C1 segment of cervical spinal cord (tissue), 14 donors: Measurements from ENCODE around the gene PRRG4.
"Not testable (repeated sequence)": the region's sequence is repeated elsewhere in the genome, so short reads cannot be mapped to it uniquely, and the experiment has no call there.

Experiments used
- DNase-seq, 14 donors: peaks; one replicate each; lab custom pipeline; 2025; lab: John Stamatoyannopoulos, UW

Gene PRRG4

DNA sequence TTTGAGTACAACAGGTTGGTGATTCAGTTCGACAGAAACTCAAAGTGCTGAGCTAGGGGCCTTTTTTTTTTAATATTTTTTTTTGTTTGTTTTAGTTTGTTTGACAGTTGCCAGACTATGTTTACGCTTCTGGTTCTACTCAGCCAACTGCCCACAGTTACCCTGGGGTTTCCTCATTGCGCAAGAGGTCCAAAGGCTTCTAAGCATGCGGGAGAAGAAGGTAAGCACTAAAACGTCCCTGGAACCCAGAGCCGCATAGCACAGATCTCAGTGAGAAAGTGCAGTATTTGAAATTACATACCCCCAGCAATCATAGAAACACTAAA is 649 bp downstream of the PRRG4 start:
- DNase-seq = no peak

DNA sequence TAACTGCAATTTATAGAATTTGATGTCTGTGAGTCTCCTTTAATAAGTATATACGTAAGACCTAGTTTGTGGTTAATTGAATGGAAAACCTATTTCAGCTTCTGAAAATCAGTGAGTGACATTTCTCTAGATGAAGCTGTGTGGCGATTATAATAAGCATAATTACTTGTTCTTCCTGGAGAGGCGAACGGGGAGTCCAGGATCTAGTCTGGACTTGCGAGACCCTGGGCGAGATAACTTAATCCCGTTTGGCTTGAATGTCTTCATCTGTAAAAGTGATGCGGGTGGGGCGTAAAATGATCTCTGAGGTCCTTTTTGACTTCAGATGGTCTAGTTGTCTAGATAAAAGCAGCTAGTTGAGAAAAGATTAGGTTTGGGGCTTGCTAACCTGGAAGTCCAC is 1.1 kb downstream of the PRRG4 start:
- no peak for DNase-seq

DNA sequence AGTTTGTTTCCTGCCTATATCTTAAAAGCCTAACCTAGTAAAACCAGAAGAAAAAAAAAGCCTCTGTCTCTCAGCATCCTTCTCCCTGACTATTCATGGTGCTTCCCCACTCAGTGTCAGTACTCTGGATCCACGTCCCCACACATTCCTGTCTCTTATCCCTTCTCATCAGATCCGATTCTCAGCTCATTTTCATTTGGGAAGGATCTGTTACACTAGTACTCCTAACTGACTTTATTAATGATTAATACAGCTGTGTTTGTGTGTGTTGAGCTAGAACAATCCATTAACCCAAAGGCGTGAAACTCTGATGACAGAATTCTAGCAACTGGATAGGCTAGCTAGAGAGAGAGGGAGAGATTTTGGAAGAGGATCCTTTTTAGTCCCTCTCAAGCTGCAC is 1.5 kb downstream of the PRRG4 start:
- DNase-seq = no peak

DNA sequence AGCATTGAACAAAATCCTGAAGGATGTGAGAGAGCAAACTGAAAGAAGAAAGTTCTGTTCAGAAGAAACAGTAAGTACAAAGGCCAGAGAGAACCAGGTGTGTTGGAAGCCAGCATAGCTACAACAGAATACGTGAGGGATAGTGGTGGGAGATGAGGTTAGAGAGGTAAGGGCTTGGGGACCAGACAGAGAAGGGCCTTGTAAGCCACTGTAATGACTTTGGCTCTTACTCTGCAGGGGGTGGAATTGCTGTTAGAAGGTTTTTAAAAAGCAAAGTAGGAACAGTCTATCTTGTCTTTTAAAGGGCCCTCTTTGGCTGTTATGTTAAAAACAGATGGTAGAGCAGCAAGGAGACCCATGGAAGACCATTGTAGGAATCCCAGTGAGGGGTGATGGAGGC is 4.2 kb downstream of the PRRG4 start:
- DNase-seq = no peak

DNA sequence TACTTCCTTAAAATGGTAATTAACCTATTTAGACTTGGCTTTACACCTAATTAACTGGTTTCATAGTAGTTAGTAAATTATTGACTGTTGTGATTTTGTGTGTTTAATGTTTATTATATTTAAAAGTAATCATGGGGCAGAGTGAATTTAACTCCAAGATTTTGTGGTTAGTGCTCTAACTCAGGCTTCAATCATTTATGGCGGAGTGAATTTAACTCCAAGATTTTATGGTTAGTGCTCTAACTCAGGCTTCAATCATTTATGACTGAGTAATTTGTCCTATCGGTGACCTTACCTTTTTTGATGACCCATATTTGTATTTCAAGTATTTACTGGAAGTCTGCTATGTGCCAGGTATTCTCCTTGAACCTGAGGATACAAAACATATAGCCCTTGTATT is 7.2 kb downstream of the PRRG4 start:
- no peak for DNase-seq

DNA sequence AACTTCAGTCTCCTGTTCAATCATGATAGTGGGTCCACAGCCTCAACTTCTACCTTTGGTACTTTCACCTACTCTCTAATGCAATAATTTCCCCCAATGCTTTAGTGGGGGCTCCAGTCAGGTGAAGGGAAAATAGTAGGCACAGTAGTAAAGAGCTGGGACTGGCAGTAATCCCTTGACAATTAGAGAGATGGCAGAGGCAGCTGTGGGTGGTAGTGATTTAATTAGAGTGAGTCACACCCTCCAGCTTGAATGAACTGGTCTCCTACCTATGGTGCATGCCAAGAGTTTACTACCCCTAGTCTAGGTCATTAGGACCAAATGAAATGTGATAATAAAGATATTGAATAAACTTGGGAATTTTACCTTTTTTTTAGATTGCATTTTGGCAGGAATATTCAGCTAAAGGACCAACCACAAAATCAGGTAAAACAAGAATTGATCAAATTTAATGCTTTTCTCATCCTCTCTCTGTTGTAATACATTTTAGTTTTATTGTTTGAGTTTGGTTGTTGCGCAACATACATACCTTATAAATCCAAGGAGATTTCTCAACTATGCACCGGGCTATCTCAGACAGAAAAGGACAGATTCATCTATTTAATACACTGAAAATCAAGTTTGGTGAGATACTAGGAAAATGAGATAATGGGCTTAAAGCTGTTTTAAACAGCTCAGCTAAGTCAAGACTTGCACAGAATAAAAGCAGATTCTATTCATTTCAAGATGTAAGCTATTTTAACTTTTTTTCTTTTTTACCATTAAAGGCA is 9.0 kb downstream of the PRRG4 start:
- DNase-seq = no peak

DNA sequence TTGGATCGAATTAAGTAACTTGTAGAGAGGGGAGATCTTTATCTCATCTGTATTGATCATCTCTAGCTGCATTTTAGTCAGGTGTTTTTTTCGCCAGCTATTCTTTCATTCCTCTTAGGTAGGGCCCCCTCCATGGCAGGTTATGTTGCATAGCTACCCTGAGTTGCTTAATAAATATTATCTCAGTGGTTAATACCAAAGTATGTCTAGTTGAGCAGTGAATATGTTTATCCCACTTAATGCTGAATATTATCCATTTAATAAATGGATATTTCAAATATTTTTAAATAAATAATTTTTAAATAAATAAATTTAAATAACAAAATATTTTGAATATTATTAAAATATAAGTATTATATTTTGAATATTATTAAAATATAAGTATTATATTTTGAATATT is 9.6 kb downstream of the PRRG4 start:
- no peak for DNase-seq

DNA sequence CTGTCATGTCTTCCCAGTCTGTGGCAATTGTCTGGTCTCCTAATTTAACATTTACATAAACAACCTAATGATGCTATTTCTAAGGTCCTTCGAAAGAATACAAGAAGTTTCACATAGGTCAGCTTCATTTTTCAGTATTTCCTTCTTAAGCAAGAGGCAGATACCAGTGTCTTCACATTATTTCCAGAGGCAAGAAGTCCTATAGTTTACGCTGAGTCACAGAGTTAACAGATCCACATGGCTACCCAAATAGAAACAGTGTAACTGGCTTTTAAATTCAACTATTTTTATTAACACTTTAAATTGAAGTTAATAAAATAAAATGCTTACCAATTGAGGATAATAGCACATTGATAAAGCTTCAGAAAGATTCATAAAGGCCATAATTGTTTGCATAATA is 10.9 kb downstream of the PRRG4 start:
- no peak for DNase-seq

DNA sequence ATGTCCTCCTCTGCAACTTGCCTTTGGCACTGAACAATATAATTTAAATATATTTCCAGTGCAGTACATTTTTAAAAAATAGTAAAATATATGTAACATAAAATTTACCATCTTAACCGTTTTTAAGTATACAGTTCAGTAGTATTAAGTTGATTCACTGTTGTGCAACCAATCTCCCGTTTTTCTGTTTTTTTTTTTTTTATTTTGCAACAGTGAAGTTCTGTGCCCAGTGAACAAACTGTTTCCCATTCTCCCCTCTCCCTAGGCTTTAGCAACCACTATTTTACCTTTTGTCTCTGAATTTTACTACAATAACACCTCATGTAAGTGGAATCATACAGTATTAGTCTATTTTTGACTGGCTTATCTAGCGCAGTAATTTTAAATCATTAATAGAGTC is 13.8 kb downstream of the PRRG4 start:
- DNase-seq = no peak

DNA sequence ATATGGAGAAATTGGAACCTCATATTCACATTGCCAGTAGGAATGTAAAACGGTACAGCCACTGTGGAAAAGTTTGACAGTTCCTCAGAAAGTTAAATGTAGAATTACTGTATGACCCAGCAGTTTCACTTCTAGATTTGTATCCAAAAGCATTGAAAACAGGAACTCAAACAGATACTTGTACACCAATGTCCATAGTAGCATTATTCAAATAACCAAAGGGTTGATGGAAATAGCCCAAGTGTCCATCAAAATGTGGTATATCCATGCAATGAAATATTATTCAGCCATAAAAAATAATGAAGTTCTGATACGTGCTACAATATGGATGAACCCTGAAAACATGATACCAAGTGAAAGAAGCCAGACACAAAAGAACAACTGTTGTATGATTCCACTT is 17.8 kb downstream of the PRRG4 start:
- DNase-seq = no peak

DNA sequence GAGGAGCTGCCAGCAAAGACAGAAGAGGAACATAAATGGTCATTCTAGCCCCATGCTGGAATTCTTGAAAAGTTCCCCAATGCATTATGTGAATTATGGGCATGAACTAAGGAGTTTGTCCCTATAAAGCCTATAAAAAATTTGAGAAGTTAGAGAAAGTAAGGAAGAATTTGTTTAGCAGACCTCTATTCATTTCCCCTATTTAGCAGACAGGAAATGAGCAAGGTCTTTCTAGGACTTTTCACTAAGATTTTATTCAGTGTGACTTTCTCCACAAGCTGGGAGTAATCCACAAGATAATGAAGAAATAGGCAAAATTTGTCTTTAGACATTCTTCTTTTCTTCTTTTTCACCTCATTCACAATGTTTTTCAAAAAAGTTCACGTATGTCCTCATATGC is 20.0 kb downstream of the PRRG4 start:
- DNase-seq = no peak

DNA sequence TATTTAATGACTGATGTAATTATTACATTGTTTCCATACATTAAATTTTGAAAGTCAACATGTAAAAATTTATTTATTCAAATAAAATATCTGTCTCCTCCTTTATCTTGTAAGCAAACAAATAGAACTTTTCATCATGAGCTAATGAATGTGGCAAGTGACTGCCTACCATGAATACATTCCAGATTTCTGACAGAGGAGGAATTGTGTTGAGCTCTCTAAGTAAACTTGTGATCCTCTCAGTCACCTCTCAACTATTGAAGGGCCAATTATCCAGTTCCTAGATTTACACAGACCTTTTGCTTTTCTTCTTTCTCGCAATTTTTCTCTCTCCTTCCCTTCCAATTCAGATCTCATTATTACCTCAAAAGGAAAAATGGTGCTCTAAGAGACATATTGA is 21.5 kb downstream of the PRRG4 start:
- no peak for DNase-seq

DNA sequence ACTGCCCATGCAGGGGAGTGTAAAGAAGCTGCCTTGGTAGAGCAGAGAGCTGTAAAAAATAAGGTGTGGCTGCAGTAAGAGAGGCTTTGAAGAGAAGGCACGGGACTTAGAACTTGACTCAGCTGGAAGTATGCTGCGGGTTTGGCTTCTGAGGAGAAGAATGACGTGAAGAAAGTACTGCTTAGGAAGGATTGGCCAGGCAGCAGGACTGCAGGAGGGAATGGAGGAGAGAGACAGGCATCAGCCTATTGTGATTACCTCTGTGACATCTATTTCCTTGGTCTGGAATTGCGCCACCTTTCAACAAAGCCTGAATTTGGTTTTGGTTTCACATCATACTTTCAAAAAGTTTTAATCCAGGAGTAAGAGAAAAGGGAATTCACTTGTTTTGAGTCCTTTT is 22.5 kb downstream of the PRRG4 start:
- DNase-seq = no peak

DNA sequence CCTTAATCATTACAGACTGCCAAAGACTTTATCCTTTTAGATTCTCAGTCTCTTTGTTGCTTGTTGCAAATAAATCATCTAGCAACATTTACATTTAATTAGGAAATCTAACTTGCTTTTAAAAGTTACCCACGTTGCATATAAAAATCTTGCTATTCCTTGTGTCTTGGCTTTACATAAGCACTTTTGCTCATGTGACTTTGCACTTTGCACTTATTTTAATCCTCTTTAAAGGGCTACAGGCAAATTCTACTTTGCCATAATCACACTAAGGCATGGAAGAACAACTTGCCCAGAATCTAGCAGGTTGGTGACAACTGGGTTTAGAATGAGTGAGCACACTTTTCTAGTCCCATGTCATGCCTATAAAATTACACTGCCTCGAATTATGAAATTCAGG is 25.9 kb downstream of the PRRG4 start:
- DNase-seq = no peak

DNA sequence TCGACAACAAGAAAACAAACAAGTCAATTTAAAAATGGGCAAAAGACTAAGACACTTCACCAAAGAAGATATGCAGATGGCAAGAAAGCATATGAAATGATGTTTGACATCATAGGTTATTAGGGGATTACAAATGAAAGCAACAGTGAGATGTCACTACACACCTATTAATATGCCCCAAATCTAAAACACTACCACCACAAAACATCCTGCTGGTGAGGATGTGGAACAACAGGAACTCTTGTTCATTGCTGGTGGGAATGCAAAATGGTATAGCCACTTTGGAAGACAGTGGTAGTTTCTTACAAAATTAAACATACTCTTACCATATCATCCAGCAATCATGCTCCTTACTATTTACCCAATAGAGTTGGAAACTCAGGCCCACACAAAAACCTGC is 29.0 kb downstream of the PRRG4 start:
- no peak for DNase-seq

DNA sequence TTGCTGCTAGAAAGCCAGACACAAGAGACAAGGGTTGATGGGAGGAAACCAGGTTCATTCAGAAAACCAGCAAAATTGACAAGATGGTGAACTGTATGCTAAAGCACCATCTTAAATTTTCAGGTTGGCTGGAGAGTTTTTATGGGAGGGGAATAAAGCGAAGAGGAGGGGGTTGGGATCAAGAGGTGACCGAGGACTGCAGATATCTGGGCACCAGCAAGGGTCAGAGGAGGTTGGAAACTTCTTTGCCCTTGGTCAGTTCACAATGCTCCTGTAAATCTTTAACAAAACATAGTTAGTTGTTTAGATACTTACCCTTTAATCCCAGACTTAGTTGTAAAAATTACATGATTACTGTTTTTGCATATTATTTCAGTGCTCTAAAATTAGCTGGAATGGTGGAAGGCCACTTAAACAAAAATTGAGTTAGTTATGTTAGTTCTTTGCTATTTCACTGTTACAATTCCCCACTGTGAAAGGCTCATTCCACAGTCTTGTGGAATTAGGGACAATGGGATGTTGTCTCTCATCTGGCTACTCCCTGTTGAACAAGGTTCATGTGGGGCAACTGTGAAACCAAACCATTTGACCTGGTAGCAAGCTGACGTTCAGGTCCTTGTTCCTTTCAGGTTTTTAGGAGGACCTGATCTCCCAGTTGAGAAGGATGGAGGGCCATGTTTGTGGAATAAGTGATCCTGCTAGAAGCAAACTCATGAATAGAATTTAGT is 32.3 kb downstream of the PRRG4 start:
- no peak for DNase-seq

DNA sequence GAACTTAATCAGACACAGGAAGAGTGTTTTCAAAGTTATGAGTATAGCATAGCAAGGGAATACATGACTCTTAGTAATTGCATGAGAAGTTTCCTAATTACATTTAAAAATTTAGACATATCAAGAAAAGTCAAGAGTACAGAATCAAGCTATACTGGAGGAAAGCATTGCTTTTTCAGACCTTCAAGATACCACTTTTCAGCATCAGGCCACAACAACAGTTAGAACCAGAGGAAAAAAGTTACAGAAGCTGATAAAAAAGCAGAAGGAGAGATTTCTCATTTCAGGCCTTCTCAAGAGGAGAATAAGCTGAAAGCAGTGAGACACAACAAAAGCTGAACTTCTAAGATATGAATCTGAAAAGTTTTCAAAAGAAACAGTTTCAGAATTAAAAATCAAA is 34.8 kb downstream of the PRRG4 start:
- DNase-seq = no peak

DNA sequence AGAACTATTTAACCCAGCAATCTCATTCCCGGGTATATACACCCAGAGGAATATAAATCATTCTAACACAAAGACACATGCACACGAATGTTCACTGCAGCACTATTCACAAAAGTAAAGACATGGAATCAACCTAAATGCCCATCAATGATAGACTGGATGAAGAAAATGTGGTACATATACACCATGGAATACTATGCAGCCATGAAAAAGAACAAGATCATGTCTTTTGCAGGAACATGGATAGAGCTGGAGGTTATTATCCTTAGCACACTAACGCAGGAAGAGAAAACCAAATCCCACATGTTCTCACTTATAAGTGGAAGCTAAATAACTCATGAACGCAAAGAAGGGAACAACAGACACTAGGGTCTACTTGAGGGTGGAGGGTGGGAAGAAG is 39.0 kb downstream of the PRRG4 start:
- not testable (repeated sequence) for DNase-seq

DNA sequence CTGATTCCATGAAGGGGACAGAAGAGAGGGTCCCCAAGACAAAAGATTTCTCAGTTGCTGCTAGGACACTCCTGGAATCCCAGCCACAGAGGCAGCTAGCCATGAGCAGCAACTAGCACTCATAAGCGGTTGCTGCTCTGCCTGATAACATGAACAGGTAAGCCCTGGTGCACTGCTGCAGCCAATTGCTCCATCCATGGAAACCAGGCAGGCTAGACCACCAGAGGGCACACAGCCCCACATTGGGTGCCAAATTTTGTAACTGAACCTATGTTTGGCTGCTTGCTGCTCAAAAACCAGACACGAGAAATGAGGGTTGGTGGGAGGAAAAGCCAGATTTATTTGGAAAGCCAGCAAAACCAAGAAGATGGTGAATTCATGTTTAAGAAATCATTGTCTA is 40.9 kb downstream of the PRRG4 start:
- DNase-seq = no peak

DNA sequence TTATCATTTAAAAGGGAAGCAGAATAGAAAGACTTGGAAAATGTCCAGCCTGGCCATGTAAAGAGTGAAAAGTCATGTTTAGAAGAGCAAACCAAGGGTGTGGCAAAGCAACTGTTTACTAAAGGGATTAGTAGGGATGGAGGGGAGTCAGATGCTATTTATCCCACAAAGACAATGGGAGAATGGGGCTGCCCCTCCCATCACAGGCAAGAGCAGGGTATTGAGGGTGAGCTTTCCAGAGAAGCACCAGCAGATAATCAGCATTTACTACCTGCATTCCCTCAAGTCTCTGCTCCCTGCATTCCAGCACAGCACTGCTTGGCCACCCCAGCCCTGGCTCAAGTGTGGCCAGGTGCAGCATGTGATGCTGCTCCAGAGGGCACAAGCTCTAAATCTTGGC is 44.4 kb downstream of the PRRG4 start:
- no peak for DNase-seq

DNA sequence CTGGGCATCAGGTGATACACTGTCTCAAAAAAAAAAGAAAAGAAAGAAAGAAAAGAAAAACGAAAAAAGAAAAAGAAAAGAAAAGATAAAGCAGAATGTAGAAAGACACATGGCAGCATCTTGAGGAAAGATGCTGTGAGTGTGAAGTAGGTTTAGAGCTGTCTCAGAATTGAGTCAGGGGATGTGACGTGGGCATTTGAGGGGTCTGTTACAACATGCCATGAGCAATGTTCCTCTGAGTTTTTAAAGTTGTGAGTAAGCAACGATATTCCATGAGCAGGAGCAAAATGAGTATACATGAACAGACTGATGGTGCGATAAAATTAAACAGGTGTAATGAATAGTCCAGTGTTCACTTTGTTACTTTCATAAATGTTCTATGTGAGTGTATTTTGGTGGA is 51.6 kb downstream of the PRRG4 start:
- no peak for DNase-seq

DNA sequence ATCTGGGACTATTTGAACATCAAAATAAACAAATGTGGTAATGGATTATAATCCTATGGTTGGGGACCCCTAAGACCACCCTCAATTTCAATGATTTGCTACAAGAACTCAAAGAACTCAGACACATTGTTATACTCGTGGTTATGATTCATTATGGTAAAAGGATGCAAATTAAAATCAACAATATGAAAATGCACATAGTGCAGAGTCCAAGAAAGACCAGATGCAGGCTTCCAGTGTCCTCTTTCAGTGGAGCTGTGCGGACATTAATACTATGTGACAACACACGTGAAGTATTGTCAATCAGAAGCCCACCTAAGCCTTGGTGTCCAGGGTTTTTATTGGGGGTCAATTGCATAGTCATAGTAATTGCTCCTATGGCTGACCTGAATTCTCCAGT is 53.7 kb downstream of the PRRG4 start:
- no peak for DNase-seq

DNA sequence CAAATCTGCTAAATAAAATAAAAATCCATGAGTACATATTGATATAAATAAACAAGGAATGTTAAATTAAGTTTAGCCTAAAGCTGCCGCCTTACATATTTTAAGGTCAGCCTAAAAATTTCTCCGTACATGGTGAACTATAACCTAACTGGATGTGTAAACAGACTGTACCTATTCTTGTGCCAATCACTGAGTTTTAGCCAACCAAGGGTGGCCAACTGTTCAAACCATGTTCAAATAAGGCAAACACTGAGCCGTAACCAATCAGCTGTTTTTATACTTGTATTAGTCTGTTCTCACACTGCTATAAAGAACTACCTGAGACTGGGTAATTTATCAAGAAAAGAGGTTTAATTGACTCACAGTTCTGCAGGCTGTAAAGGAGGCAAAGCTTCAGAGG is 54.3 kb downstream of the PRRG4 start:
- no peak for DNase-seq
